HL-60 (cell line): ENCODE results near the gene ANTXR1.

Experiments
- DNase-seq, 2 experiments: peaks; one replicate each; pipeline ENCODE4 v3.0.0-alpha.2; 2010 to 2020; ENCODE audit warnings: low read depth in 1 of 2, low spot score in 1 of 2
- H3K27ac ChIP-seq: fragments of 250-450 bp; sonication (Bioruptor Pico); replicated peaks from 2 replicates; pipeline ENCODE4 v1.5.1; 2020; ENCODE audit warnings: mild to moderate bottlenecking, moderate library complexity
- H3K27me3 ChIP-seq: fragments of 250-450 bp; sonication (Bioruptor Pico); 2 replicates; pipeline ENCODE4 v1.5.1; 2021; ENCODE audit warnings: mild to moderate bottlenecking, moderate library complexity; ENCODE audit not compliant: insufficient read depth, poor library complexity, severe bottlenecking
- H3K4me3 ChIP-seq: replicated peaks from 2 replicates; pipeline ENCODE4 v1.5.1; 2011; ENCODE audit warnings: mild to moderate bottlenecking, control low read depth, low read length; ENCODE audit not compliant: insufficient read depth
- CTCF ChIP-seq: IDR thresholded peaks from one replicate; pipeline ENCODE4 v1.5.1; 2011; ENCODE audit warnings: low read length, control low read depth, inconsistent platforms; ENCODE audit not compliant: insufficient read depth
- GABPA ChIP-seq: IDR thresholded peaks from 2 replicates; pipeline ENCODE4 v1.6.1; 2012; ENCODE audit warnings: low read depth
- POLR2AphosphoS5 ChIP-seq: IDR thresholded peaks from 2 replicates; pipeline ENCODE4 v1.6.1; 2012; ENCODE audit warnings: low read depth
- REST ChIP-seq: IDR thresholded peaks from 2 replicates; pipeline ENCODE4 v1.6.1; 2012; ENCODE audit warnings: low read depth; ENCODE audit not compliant: insufficient replicate concordance
- SPI1 ChIP-seq: IDR thresholded peaks from 2 replicates; pipeline ENCODE4 v1.6.1; 2012; ENCODE audit warnings: low read depth, mild to moderate bottlenecking, borderline replicate concordance

Gene ANTXR1

GRCh38 chr2:69217333-69218080 lies 204.5 kb downstream of the ANTXR1 start:
- H3K27ac ChIP-seq = no peak overlapping the region
- TF ChIP-seq CTCF = no peak
- H3K4me3 ChIP-seq = no peak overlapping the region
- no peak for DNase-seq
- no peaks in the 10 kb centered on the region for H3K27me3 ChIP-seq

GRCh38 chr2:69221512-69221911 lies 208.5 kb downstream of the ANTXR1 start:
- Histone ChIP-seq H3K27me3 (no peaks in the 10 kb centered on the region), H3K27ac (no peak overlapping the region), H3K4me3 (no peak overlapping the region)
- no peak for DNase-seq
- TF ChIP-seq SPI1 (no peak), GABPA (no peak), REST (no peak), POLR2AphosphoS5 (no peak), CTCF (no peak)

GRCh38 chr2:69221960-69222751 lies 209.2 kb downstream of the ANTXR1 start:
- no peak overlapping the region for H3K27ac ChIP-seq
- no peak for DNase-seq
- no peak overlapping the region for H3K4me3 ChIP-seq

More at GRCh38 chr2:69221960-69222751, 209.2 kb downstream of the ANTXR1 start:
- TF ChIP-seq SPI1 = no peak
- TF ChIP-seq CTCF = no peak
- no peak for TF ChIP-seq POLR2AphosphoS5
- no peak for TF ChIP-seq REST
- TF ChIP-seq GABPA = no peak
- H3K27me3 ChIP-seq = no peaks in the 10 kb centered on the region
